ENCODE measurements around the gene GNB1.

Gene GNB1

DNA sequence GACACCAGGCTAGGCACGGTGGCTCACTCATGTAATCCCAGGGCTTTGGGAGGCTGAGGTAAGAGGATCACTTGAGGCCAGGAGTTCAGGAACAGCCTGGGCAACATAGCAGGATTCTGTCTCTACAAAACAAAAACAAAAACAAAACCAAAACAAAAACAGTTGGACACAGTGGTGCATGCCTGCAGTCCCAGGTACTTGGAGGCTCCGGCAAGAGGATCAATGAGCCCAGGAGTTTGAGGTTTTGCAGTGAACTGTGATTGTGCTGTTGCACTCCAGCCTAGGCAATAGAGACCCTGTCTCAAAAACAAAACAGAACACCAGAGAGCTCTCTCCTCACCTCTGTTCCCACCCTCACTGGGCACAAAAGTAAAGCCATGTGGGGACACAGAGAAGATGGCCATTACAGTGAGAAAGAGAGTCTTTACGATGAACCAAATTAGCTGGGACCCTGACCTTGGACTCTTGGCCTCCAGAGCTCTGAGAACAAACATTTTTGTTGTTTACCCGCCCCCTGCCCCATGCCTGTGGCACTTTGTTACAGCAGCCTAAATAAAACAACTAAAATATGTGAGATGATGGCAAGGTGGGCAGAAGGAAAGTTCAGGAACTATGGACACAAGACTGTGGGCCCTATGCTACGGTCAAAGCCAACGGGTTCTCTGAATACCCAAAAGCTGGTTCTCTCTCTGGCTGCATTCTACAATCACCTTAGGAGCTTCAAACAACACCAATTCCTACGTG lies 122.5 kb downstream of the GNB1 start:
- Mint-ChIP-seq H3K36me3 (peaks cover 40 to 48% of the 10 kb centered on the region in 2 donors), H3K4me1 (peaks cover 14 to 17% of the 10 kb centered on the region in 2 donors), H3K27ac (no peak overlapping the region), H3K4me3 (no peak overlapping the region), H3K9me3 (peaks cover 0 to 3% of the 10 kb centered on the region in 2 donors), H3K27me3 (no peaks in the 10 kb centered on the region)
- no peak for ATAC-seq (replicated peaks)
- no peak for DNase-seq

- peaks cover 43 to 52% of the 10 kb centered on the region in 2 donors for H3K36me3 Mint-ChIP-seq
- no peak overlapping the region for H3K27ac Mint-ChIP-seq
- H3K27me3 Mint-ChIP-seq = no peaks in the 10 kb centered on the region
- H3K4me1 Mint-ChIP-seq = peaks cover 18% of the 10 kb centered on the region in 2 donors
- no peaks in the 10 kb centered on the region for H3K9me3 Mint-ChIP-seq
- no peak for DNase-seq
- ATAC-seq (replicated peaks) = no peak
- no peak overlapping the region for H3K4me3 Mint-ChIP-seq
Observed at GRCh38 chr1:1764876-1765470, 125.9 kb downstream of the GNB1 start.

DNA sequence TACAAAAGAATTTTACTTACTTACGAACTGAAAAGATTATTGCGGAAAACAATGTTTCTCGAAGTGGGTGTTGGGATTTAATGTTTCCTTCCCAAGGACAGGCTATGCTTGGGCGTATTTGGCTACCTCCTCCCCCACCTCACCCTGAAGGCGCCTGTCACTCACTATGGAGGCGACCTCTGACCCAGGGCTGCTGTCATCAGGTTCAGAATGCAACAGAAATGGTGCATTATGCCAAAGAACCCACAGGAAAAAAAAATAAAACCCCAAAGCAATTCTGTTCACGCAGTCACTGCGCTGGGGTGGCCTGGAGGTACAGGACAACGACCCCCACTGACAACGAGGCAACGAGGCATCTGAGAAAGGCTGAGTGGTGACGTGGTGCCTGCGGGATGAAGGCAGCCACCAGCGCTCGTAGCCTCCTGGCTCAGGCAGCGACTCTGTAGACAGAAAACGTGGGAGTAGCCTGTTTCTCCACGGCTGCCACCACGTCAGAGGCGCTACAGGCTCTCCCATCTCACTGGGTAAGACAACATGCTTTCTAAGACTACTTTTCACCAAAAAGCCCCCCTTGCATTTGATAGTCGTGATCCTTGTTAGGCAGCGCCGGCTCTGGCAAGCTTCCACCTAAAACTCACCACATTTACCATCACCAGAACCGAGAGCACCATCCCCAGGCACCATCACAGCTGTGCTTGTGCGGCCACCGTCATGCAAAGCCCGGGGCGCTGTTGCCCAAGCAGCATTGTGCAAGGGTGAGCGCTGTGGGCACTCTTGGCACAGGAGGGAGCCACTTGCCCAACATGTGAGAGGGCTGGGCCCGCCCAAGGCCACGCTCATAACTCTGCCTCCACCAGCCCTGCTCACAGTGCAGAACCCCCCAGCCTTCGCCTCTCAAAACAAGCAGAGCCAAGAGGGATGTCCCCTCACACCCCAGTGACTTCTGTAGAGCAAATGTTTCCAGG lies 126.9 kb downstream of the GNB1 start:
- H3K9me3 Mint-ChIP-seq = no peaks in the 10 kb centered on the region
- no peak for DNase-seq
- peaks cover 50 to 59% of the 10 kb centered on the region in 2 donors for H3K36me3 Mint-ChIP-seq
- H3K4me1 Mint-ChIP-seq = peaks cover 18 to 19% of the 10 kb centered on the region in 2 donors
- peak; percentile 33 to 36 for ATAC-seq (replicated peaks)
- peak overlapping the region; percentile 87 for H3K27ac Mint-ChIP-seq
- no peak overlapping the region for H3K4me3 Mint-ChIP-seq
- no peaks in the 10 kb centered on the region for H3K27me3 Mint-ChIP-seq

DNA sequence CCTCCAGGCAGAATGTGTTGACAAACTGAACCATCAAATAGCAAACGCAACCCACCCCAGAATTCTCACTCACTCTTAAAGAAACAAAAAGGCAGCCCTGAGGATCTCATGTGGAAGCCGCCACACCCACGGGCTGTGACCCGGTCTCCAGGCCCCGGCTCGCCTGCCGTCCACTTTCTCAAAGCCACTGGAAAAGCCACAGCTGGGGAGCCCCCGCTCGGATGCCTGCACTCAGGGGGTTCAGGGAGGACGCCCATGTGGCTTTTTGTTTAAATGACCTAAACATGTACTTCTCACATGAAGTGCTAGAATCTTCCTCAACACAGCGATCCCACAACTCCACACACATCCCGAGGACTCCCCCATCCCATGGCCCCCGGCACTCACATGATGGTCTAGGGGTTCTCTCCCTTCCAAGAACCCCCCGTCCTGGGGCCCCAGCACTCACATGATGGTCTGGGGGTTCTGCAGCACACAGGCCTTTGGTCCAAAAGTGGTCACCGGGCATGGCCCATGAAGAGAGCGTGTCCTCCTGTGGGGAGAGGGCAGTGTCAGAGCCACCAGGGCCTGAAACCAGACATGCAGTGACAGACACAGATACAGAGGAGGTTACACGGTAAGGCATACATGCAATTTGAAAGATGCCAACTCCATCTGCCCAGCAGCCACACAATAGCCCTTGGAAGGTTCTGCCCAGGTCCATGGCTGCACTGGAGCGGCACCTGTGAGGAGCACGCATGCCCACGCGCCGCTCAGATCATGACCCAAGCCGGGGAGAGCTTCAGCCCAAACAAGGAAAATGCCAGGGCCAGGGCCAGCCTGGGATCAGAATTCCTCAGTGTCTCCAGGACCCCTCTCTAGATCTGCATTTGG lies 129.1 kb downstream of the GNB1 start:
- peaks cover 45 to 58% of the 10 kb centered on the region in 2 donors for H3K36me3 Mint-ChIP-seq
- no peak overlapping the region for H3K4me3 Mint-ChIP-seq
- ATAC-seq (replicated peaks) (no peak), DNase-seq (no peak)
- H3K4me1 Mint-ChIP-seq = peaks cover 12 to 22% of the 10 kb centered on the region in 2 donors
- H3K27me3 Mint-ChIP-seq = no peaks in the 10 kb centered on the region
- peak overlapping the region; percentile 75 for H3K27ac Mint-ChIP-seq
- H3K9me3 Mint-ChIP-seq = no peaks in the 10 kb centered on the region

- peak overlapping the region; percentile 31 for H3K27ac Mint-ChIP-seq
- H3K27me3 Mint-ChIP-seq = no peaks in the 10 kb centered on the region
- no peaks in the 10 kb centered on the region for H3K9me3 Mint-ChIP-seq
- DNase-seq (no peak), ATAC-seq (replicated peaks) (no peak)
- H3K36me3 Mint-ChIP-seq = peaks cover 49 to 58% of the 10 kb centered on the region in 2 donors
- H3K4me3 Mint-ChIP-seq = no peak overlapping the region
- peaks cover 12 to 22% of the 10 kb centered on the region in 2 donors for H3K4me1 Mint-ChIP-seq
Observed at GRCh38 chr1:1760715-1761114, 130.2 kb downstream of the GNB1 start.

DNA sequence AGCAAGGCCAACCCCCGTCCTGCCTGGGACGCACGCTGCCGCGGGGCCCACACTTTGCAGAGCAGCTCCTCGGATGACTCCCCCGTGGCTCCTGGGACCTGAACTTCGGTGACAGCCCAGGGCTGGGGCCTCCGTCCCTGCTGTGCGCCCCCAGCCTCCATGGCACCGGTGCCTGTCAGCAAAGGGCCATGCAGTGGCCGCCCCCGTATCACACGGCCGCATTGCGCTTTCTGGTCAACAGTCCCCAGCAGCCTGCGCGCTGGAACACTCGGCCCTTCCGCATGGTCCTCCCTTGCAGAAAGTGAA lies 130.6 kb downstream of the GNB1 start:
- H3K36me3 Mint-ChIP-seq = peaks cover 51 to 62% of the 10 kb centered on the region in 2 donors
- no peak overlapping the region for H3K27ac Mint-ChIP-seq

GRCh38 chr1:1759456-1760344 lies 131.2 kb downstream of the GNB1 start:
- ATAC-seq (replicated peaks) (no peak), DNase-seq (no peak)
- Mint-ChIP-seq H3K4me1 (peaks cover 10 to 28% of the 10 kb centered on the region in 2 donors), H3K27ac (no peak overlapping the region), H3K9me3 (no peaks in the 10 kb centered on the region), H3K27me3 (no peaks in the 10 kb centered on the region), H3K36me3 (peaks cover 51 to 63% of the 10 kb centered on the region in 2 donors), H3K4me3 (no peak overlapping the region)

More for the DNA sequence above, 130.6 kb downstream of the GNB1 start:
- no peaks in the 10 kb centered on the region for H3K27me3 Mint-ChIP-seq
- H3K9me3 Mint-ChIP-seq = no peaks in the 10 kb centered on the region
- H3K4me3 Mint-ChIP-seq = no peak overlapping the region
- no peak for DNase-seq
- peaks cover 12 to 26% of the 10 kb centered on the region in 2 donors for H3K4me1 Mint-ChIP-seq
- no peak for ATAC-seq (replicated peaks)

GRCh38 chr1:1758692-1759455 lies 132.0 kb downstream of the GNB1 start:
- Mint-ChIP-seq H3K36me3 (peaks cover 50 to 59% of the 10 kb centered on the region in 2 donors), H3K9me3 (no peaks in the 10 kb centered on the region), H3K27me3 (no peaks in the 10 kb centered on the region), H3K27ac (no peak overlapping the region), H3K4me3 (no peak overlapping the region), H3K4me1 (peaks cover 7 to 22% of the 10 kb centered on the region in 2 donors)
- DNase-seq (no peak), ATAC-seq (replicated peaks) (no peak)

- H3K27me3 Mint-ChIP-seq = no peaks in the 10 kb centered on the region
- ATAC-seq (replicated peaks) = no peak
Observed at GRCh38 chr1:1758059-1758621, 132.7 kb downstream of the GNB1 start.

DNA sequence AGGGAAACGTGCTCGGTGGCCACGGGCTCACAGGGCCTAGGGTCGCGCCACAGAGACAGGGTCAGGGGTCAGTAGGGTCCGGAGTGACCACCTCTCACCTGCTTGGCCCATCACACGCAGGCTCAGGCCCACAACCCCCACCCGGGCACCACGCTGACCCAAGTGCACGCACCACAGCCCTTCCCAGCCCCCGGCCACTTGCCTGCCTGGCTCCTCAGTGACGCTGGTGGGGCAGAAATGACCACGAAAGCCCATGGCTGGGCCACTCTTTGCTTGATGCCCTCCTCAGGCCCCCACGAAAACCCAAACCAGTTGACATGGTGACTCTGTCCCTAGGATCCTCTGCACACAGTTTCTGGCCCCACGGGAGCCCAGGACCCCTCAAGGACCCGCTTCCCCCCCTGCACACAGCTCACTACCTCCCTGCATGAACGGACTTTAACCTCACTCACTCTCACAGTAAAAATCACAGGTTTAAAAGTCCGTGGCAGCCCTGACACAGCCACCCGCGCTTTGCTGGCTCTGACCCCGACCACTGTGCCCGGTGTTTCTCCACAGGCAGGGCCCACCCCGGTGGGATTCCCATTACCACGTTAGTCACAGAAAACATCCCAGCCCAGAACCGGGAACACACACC lies 133.3 kb downstream of the GNB1 start:
- Mint-ChIP-seq H3K27me3 (no peaks in the 10 kb centered on the region), H3K27ac (peak overlapping the region; percentile 85)
- no peak for ATAC-seq (replicated peaks)

More at GRCh38 chr1:1758059-1758621, 132.7 kb downstream of the GNB1 start:
- Mint-ChIP-seq H3K27ac (peak overlapping the region; percentile 85), H3K4me3 (no peak overlapping the region), H3K9me3 (no peaks in the 10 kb centered on the region), H3K4me1 (peaks cover 7 to 22% of the 10 kb centered on the region in 2 donors), H3K36me3 (peaks cover 55 to 58% of the 10 kb centered on the region in 2 donors)
- no peak for DNase-seq

GRCh38 chr1:1756661-1757421 lies 134.0 kb downstream of the GNB1 start:
- Mint-ChIP-seq H3K27me3 (no peaks in the 10 kb centered on the region), H3K36me3 (peaks cover 48 to 52% of the 10 kb centered on the region in 2 donors)

More for the DNA sequence above, 133.3 kb downstream of the GNB1 start:
- H3K4me1 Mint-ChIP-seq = peaks cover 7 to 22% of the 10 kb centered on the region in 2 donors
- H3K9me3 Mint-ChIP-seq = no peaks in the 10 kb centered on the region
- DNase-seq = no peak
- peaks cover 54% of the 10 kb centered on the region in 2 donors for H3K36me3 Mint-ChIP-seq
- no peak overlapping the region for H3K4me3 Mint-ChIP-seq

More at GRCh38 chr1:1756661-1757421, 134.0 kb downstream of the GNB1 start:
- ATAC-seq (replicated peaks) (no peak), DNase-seq (no peak)
- Mint-ChIP-seq H3K27ac (peak overlapping the region; percentile 31), H3K4me3 (no peak overlapping the region), H3K4me1 (peaks cover 7 to 21% of the 10 kb centered on the region in 2 donors), H3K9me3 (no peaks in the 10 kb centered on the region)
